Left lung (tissue), 10 donors: ENCODE data around the gene FLT1. TPM values are rescaled to one million over a fixed set of nuclear protein-coding genes. Genes with fewer than 3 reads are reported as not detected.

Experiments
- ATAC-seq: fragments of 200-7000 bp; cut with Tn5 transposase; one replicate; pipeline ENCODE4 v1.9.1; 2020; ENCODE audit warnings: moderate library complexity
- DNase-seq, 4 donors: peaks; one replicate each; pipeline ENCODE4 v3.0.0-alpha.2; 2013 to 2020
- H3K27ac ChIP-seq, 2 donors: fragments of 200-600 bp; sonication (generic) in 1 of 2; one replicate each; pipeline versions ENCODE4 v1.5.0 to v1.8.0; 2020 to 2021
- H3K27me3 ChIP-seq, 2 donors: fragments of 200-600 bp; sonication (generic) in 1 of 2; one replicate each; pipeline versions ENCODE4 v1.5.0 to v1.8.0; 2020 to 2021
- H3K36me3 ChIP-seq, 2 donors: fragments of 200-600 bp; sonication (generic) in 1 of 2; one replicate each; pipeline versions ENCODE4 v1.5.0 to v1.8.0; 2020 to 2021
- H3K4me1 ChIP-seq, 2 donors: fragments of 200-600 bp; one replicate each; pipeline ENCODE4 v1.8.0; 2021
- H3K4me3 ChIP-seq, 2 donors: fragments of 200-600 bp; sonication (generic) in 1 of 2; one replicate each; pipeline versions ENCODE4 v1.5.0 to v1.8.0; 2020 to 2021; ENCODE audit warnings: mild to moderate bottlenecking in 1 of 2
- H3K9me3 ChIP-seq, 2 donors: fragments of 200-600 bp; sonication (generic) in 1 of 2; one replicate each; pipeline versions ENCODE4 v1.5.0 to v1.8.0; 2020 to 2021
- intact Hi-C, 2 donors: fragments of 100-400 bp; cut with DNase I; formaldehyde crosslinking; loops; one replicate each; pipeline versions ENCODE4 v1.11.2 to v1.14.2; 2022
- polyA plus RNA-seq, 6 donors: library from polyadenylated mRNA; unstranded; fragments of 120-200 nt; gene quantifications; one replicate each; pipeline ENCODE4 v1.2.1, GENCODE V29; 2013; ENCODE audit not compliant: insufficient read length in 6 of 6
- total RNA-seq, 2 donors: library from RNA; stranded (reverse); fragmentation: NEBNext Ultra II Directional; extraction: Animal tissue kit (Norgen Biotek cat#: 25700); gene quantifications; one replicate each; pipeline ENCODE4 v1.2.1, GENCODE V29; 2021
- TF ChIP-seq, protein P1 (sequence below), 2 donors: fragments of 200-600 bp; sonication (generic) in 1 of 2; IDR thresholded peaks; one replicate each; pipeline versions ENCODE4 v1.5.0 to v1.8.0; 2021; ENCODE audit warnings: antibody characterized with exemption in 2 of 2
- donor health status: DM: no; HTN: yes; CAD: no.
- donor health status: DM: no; HTN: no; CAD: no.

The FLT1 gene
- total and polyA plus RNA-seq, 8 donors, result 21.3 to 30.3 (median 25.3) TPM

GRCh38 chr13:28306325-28306724, 188.6 kb downstream of the FLT1 start:
- Histone ChIP-seq H3K4me1 (no peaks in the 10 kb centered on the region), H3K4me3 (no peak overlapping the region), H3K36me3 (peaks cover 0 to 8% of the 10 kb centered on the region in 2 donors), H3K27me3 (no peaks in the 10 kb centered on the region), H3K9me3 (no peaks in the 10 kb centered on the region), H3K27ac (no peak overlapping the region)
- DNase-seq (no peak), ATAC-seq (no peak)
- intact Hi-C loops, result no loop called here
- TF ChIP-seq, protein P1, sequence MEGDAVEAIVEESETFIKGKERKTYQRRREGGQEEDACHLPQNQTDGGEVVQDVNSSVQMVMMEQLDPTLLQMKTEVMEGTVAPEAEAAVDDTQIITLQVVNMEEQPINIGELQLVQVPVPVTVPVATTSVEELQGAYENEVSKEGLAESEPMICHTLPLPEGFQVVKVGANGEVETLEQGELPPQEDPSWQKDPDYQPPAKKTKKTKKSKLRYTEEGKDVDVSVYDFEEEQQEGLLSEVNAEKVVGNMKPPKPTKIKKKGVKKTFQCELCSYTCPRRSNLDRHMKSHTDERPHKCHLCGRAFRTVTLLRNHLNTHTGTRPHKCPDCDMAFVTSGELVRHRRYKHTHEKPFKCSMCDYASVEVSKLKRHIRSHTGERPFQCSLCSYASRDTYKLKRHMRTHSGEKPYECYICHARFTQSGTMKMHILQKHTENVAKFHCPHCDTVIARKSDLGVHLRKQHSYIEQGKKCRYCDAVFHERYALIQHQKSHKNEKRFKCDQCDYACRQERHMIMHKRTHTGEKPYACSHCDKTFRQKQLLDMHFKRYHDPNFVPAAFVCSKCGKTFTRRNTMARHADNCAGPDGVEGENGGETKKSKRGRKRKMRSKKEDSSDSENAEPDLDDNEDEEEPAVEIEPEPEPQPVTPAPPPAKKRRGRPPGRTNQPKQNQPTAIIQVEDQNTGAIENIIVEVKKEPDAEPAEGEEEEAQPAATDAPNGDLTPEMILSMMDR (IDR thresholded peaks at IDR 0.05), result no peak

DNA sequence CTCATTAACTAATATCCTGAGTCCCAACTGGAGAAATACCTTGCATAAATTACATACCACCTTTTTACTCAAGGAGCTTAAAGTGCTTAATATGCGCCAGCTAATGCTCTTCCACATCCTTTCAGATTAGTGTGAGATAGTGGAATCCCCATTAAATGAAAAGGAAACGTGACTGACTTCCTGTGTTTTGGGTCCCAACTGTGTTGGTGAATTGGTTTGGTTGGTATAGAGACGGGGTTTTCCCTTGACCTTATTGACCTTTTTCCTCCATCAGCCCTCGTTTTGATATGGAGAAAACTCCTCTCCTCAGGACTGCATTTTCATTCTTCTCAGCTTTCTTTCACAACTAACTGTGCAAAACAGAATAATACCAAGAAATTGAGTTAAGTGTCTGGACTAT, 193.1 kb downstream of the FLT1 start:
- no peak for DNase-seq
- no peaks in the 10 kb centered on the region for H3K4me1 ChIP-seq
- TF ChIP-seq, protein P1 (IDR thresholded peaks at IDR 0.05), result no peak
- ATAC-seq, result no peak
- no peaks in the 10 kb centered on the region for H3K9me3 ChIP-seq
- H3K36me3 ChIP-seq, result no peaks in the 10 kb centered on the region
- H3K4me3 ChIP-seq, result no peak overlapping the region
- H3K27ac ChIP-seq, result no peak overlapping the region
- no peaks in the 10 kb centered on the region for H3K27me3 ChIP-seq
- intact Hi-C loops, result no loop called here

DNA sequence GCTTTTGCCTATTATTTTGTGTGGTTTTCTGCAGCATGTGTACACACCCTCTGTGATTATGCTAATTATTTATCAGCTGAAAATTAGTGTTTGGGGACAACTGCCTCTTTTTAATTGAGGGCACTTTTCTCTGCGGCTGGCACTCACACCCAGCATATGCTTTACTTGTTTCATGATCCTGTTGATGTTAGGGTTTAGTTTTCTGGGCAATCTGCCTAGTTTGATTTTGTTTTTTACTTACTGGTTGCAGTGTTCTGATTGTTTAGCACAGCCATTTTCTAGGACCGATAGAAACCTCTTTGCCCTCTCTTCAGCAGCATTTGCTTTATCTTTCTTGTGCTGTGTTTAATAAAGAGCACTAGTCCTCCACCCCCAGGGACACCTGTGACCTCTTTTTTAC, 195.0 kb downstream of the FLT1 start:
- Histone ChIP-seq H3K36me3 (peaks cover 0 to 11% of the 10 kb centered on the region in 2 donors), H3K27me3 (no peaks in the 10 kb centered on the region), H3K27ac (no peak overlapping the region), H3K4me1 (no peaks in the 10 kb centered on the region), H3K9me3 (no peaks in the 10 kb centered on the region), H3K4me3 (no peak overlapping the region)
- TF ChIP-seq, protein P1 (IDR thresholded peaks at IDR 0.05), result no peak
- intact Hi-C loops, result no loop called here
- DNase-seq (peak in 1 of 4 donors; percentile 4), ATAC-seq (no peak)

DNA sequence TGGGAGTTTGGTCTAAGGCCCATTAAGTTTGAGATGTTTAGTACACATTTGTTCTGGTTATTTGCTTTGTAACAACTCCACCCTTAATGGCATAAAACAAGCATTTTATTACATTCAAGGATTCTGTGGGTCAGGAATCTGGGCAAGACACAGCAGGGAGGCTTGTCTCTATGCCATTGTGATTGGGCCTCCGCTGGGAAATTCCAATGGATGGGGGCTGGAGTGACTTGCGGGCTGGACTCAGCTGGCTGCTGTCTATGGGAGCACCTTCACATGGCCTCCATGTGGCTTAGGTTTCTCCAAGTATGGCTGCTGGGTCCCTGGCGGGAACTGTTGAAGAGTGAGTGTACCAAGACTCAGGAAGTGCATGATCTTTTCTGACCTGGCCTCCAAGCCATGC, 197.6 kb downstream of the FLT1 start:
- H3K27me3 ChIP-seq, result no peaks in the 10 kb centered on the region
- H3K36me3 ChIP-seq, result peaks cover 0 to 30% of the 10 kb centered on the region in 2 donors
- TF ChIP-seq, protein P1 (IDR thresholded peaks at IDR 0.05), result no peak
- H3K4me1 ChIP-seq, result no peaks in the 10 kb centered on the region
- ATAC-seq, result no peak
- intact Hi-C loops, result no loop called here
- DNase-seq, result no peak
- H3K27ac ChIP-seq, result no peak overlapping the region
- no peaks in the 10 kb centered on the region for H3K9me3 ChIP-seq
- H3K4me3 ChIP-seq, result no peak overlapping the region

- DNase-seq (no peak), ATAC-seq (no peak)
- H3K4me3 ChIP-seq, result no peak overlapping the region
- no peaks in the 10 kb centered on the region for H3K9me3 ChIP-seq
- no peak overlapping the region for H3K27ac ChIP-seq
- H3K36me3 ChIP-seq, result peaks cover 0 to 78% of the 10 kb centered on the region in 2 donors
- H3K4me1 ChIP-seq, result no peaks in the 10 kb centered on the region
- no peaks in the 10 kb centered on the region for H3K27me3 ChIP-seq
- intact Hi-C loops, result no loop called here
- TF ChIP-seq, protein P1 (IDR thresholded peaks at IDR 0.05), result no peak
Measured at GRCh38 chr13:28286263-28286662, 208.7 kb downstream of the FLT1 start.
